H1 (cell line): ENCODE measurements around the gene MBP. TPM values are rescaled to one million over a fixed set of nuclear protein-coding genes. Genes with fewer than 3 reads are reported as not detected.

Source experiments
- CTCF ChIA-PET: fragments of 300-600 bp; sonication (Branson Sonifier 250); formaldehyde crosslinking; loops from one replicate; lab custom pipeline; 2021; ENCODE audit not compliant: partially characterized antibody; lab: Charles Lee
- POLR2A ChIA-PET: fragments of 300-600 bp; sonication (Branson Sonifier 250); formaldehyde crosslinking; loops from one replicate; lab custom pipeline; 2021; ENCODE audit warnings: inconsistent platforms; ENCODE audit not compliant: partially characterized antibody; lab: Charles Lee
- DNase-seq, 2 experiments: peaks; one replicate each; pipeline versions ENCODE4 v3.0.0 to v3.0.0-alpha.2; 2010 to 2022; ENCODE audit warnings: low spot score in 2 of 2, low read depth in 1 of 2, mixed read lengths in 1 of 2
- FAIRE-seq: peaks from 2 replicates; lab custom pipeline; 2011; peaks lifted over from hg19 to GRCh38; lab: Jason Lieb, UNC
- H2AFZ ChIP-seq: 2 replicates; pipeline ENCODE4 v1.8.1; 2012; ENCODE audit warnings: low read length, inconsistent platforms
- H2AK5ac ChIP-seq: 2 replicates; pipeline ENCODE4 v1.6.1; 2013; ENCODE audit warnings: low read depth, low read length
- H2BK120ac ChIP-seq: replicated peaks from 2 replicates; pipeline ENCODE3; 2013; ENCODE audit warnings: low read depth, low read length, inconsistent platforms
- H2BK12ac ChIP-seq: 2 replicates; pipeline ENCODE4 v1.6.1; 2013; ENCODE audit warnings: low read depth, low read length
- H2BK15ac ChIP-seq: 2 replicates; pipeline ENCODE4 v1.6.1; 2013; ENCODE audit warnings: low read length
- H2BK20ac ChIP-seq: 2 replicates; pipeline ENCODE4 v1.6.1; 2013; ENCODE audit warnings: low read length
- H2BK5ac ChIP-seq: 2 replicates; pipeline ENCODE4 v1.6.1; 2013; ENCODE audit warnings: low read depth, low read length
- H3K14ac ChIP-seq: 2 replicates; pipeline ENCODE4 v1.6.1; 2013; ENCODE audit warnings: inconsistent platforms; ENCODE audit not compliant: insufficient read length
- H3K18ac ChIP-seq: 2 replicates; pipeline ENCODE4 v1.6.1; 2013; ENCODE audit warnings: low read length; ENCODE audit errors: extremely low read depth
- H3K23ac ChIP-seq: 2 replicates; pipeline ENCODE4 v1.6.1; 2013; ENCODE audit warnings: inconsistent platforms; ENCODE audit not compliant: insufficient read length
- H3K23me2 ChIP-seq: 2 replicates; pipeline ENCODE4 v1.6.1; 2013; ENCODE audit warnings: low read depth, low read length
- H3K27ac ChIP-seq: 2 replicates; pipeline ENCODE4 v1.6.1; 2011; ENCODE audit warnings: low read depth, low read length, inconsistent platforms
- H3K27me3 ChIP-seq, 4 experiments: replicated peaks in 1 of 4; 1 replicate in 1 of 4; 2 replicates in 3 of 4; pipeline versions ENCODE4 v1.6.1 to v1.8.1; 2011 to 2013; ENCODE audit warnings: low read length in 3 of 4, mild to moderate bottlenecking in 3 of 4, inconsistent platforms in 2 of 4, mixed read lengths in 2 of 4, moderate library complexity in 1 of 4; ENCODE audit not compliant: control insufficient read depth in 3 of 4, insufficient read depth in 3 of 4; ENCODE audit errors: extremely low read depth in 1 of 4
- H3K36me3 ChIP-seq, 4 experiments: 2 replicates each; pipeline versions ENCODE4 v1.6.1 to v1.8.1; 2011 to 2013; ENCODE audit warnings: mild to moderate bottlenecking in 4 of 4, low read length in 3 of 4, moderate library complexity in 2 of 4, control low read depth in 1 of 4, inconsistent platforms in 1 of 4; ENCODE audit not compliant: insufficient read depth in 4 of 4, control insufficient read depth in 2 of 4
- H3K4ac ChIP-seq: replicated peaks from 2 replicates; pipeline ENCODE3; 2013; ENCODE audit warnings: low read length, low read depth, mixed read lengths, inconsistent platforms; ENCODE audit not compliant: insufficient read length
- H3K4me1 ChIP-seq, 4 experiments: replicated peaks in 1 of 4; 1 replicate in 1 of 4; 2 replicates in 3 of 4; pipeline versions ENCODE4 v1.6.1 to v1.8.1; 2011 to 2013; ENCODE audit warnings: low read length in 3 of 4, inconsistent platforms in 2 of 4, mixed read lengths in 1 of 4; ENCODE audit not compliant: insufficient read depth in 4 of 4, control insufficient read depth in 3 of 4
- H3K4me2 ChIP-seq, 2 experiments: 2 replicates each; pipeline versions ENCODE4 v1.6.1 to v1.8.1; 2011 to 2013; ENCODE audit warnings: low read depth in 2 of 2, low read length in 2 of 2, control low read depth in 1 of 2, inconsistent platforms in 1 of 2, mild to moderate bottlenecking in 1 of 2; ENCODE audit not compliant: insufficient read depth in 1 of 2
- H3K4me3 ChIP-seq, 4 experiments: fragments of 200-600, 300-600 bp in 1 of 4; sonication (generic), shearing (Covaris generic), sonication (Bioruptor Twin) in 1 of 4; 2 replicates each; pipeline versions ENCODE4 v1.5.1 to v1.8.1; 2011 to 2016; ENCODE audit warnings: low read length in 4 of 4, low read depth in 3 of 4, control low read depth in 2 of 4, inconsistent platforms in 2 of 4, mild to moderate bottlenecking in 2 of 4, mixed read lengths in 1 of 4, moderate library complexity in 1 of 4; ENCODE audit not compliant: insufficient read depth in 2 of 4; ENCODE audit errors: extremely low read depth in 1 of 4
- H3K56ac ChIP-seq: replicated peaks from 2 replicates; pipeline ENCODE3; 2013; ENCODE audit warnings: low read depth, mild to moderate bottlenecking, mixed read lengths, low read length, inconsistent platforms; ENCODE audit not compliant: insufficient read length
- H3K79me1 ChIP-seq: 2 replicates; pipeline ENCODE4 v1.6.1; 2013; ENCODE audit warnings: low read depth, low read length, control low read depth
- H3K79me2 ChIP-seq, 2 experiments: 2 replicates each; pipeline versions ENCODE4 v1.6.1 to v1.8.1; 2012 to 2013; ENCODE audit warnings: low read length in 2 of 2, mild to moderate bottlenecking in 2 of 2, inconsistent platforms in 1 of 2; ENCODE audit not compliant: insufficient read depth in 2 of 2, control insufficient read depth in 1 of 2
- H3K9ac ChIP-seq, 4 experiments: replicated peaks in 1 of 4; 1 replicate in 1 of 4; 2 replicates in 3 of 4; pipeline versions ENCODE4 v1.6.1 to v1.8.1; 2011 to 2013; ENCODE audit warnings: low read depth in 3 of 4, low read length in 3 of 4, control low read depth in 2 of 4, mild to moderate bottlenecking in 2 of 4, moderate library complexity in 2 of 4, inconsistent platforms in 1 of 4; ENCODE audit errors: extremely low read depth in 1 of 4
- H3K9me3 ChIP-seq, 2 experiments: 2 replicates each; pipeline versions ENCODE4 v1.6.1 to v1.8.1; 2012 to 2013; ENCODE audit warnings: mild to moderate bottlenecking in 2 of 2, moderate library complexity in 2 of 2, control low read depth in 1 of 2, inconsistent platforms in 1 of 2, low read depth in 1 of 2, low read length in 1 of 2, mixed read lengths in 1 of 2; ENCODE audit not compliant: insufficient read depth in 2 of 2
- H4K20me1 ChIP-seq, 2 experiments: replicated peaks in 1 of 2; 2 replicates each; pipeline versions ENCODE3 to v1.8.1; 2011 to 2013; ENCODE audit warnings: inconsistent platforms in 2 of 2, low read length in 2 of 2, mild to moderate bottlenecking in 1 of 2; ENCODE audit not compliant: insufficient read depth in 2 of 2, control insufficient read depth in 1 of 2
- H4K5ac ChIP-seq: 2 replicates; pipeline ENCODE4 v1.6.1; 2013; ENCODE audit warnings: low read length, low read depth, mixed read lengths, inconsistent platforms; ENCODE audit not compliant: insufficient read length
- H4K8ac ChIP-seq: 2 replicates; pipeline ENCODE4 v1.8.0; 2013; ENCODE audit warnings: mild to moderate bottlenecking, moderate library complexity, low read length, inconsistent platforms; ENCODE audit not compliant: insufficient read depth; ENCODE audit errors: extremely low read depth
- H4K91ac ChIP-seq: replicated peaks from 2 replicates; pipeline ENCODE3; 2013; ENCODE audit warnings: low read length, mixed read lengths, inconsistent platforms; ENCODE audit not compliant: insufficient read length
- CBX5 ChIP-seq: fragments of 300-800, 300-1000 bp; sonication (generic); IDR thresholded peaks from 2 replicates; pipeline ENCODE4 v1.7.1; 2016; ENCODE audit warnings: antibody characterized with exemption, low read length, low read depth
- CTCF ChIP-seq, 3 experiments: IDR thresholded peaks; 1 replicate in 2 of 3; 2 replicates in 1 of 3; pipeline versions ENCODE4 v1.5.1 to v1.6.1; 2011; ENCODE audit warnings: low read length in 3 of 3, mild to moderate bottlenecking in 3 of 3, inconsistent platforms in 2 of 3, low read depth in 1 of 3, moderate library complexity in 1 of 3; ENCODE audit not compliant: insufficient read depth in 1 of 3; ENCODE audit errors: control extremely low read depth in 1 of 3
- JUND ChIP-seq: IDR thresholded peaks from 2 replicates; pipeline ENCODE4 v1.6.1; 2011; ENCODE audit warnings: mild to moderate bottlenecking, improper control_type of control experiment, low read length
- MAFK ChIP-seq: IDR thresholded peaks from 2 replicates; pipeline ENCODE4 v1.6.1; 2012; ENCODE audit warnings: low read depth, mild to moderate bottlenecking, improper control_type of control experiment, low read length
- RAD21 ChIP-seq, 2 experiments: IDR thresholded peaks in 1 of 2; conservative IDR thresholded peaks in 1 of 2; 2 replicates each; pipeline ENCODE4 v1.6.1; 2011; ENCODE audit warnings: low read depth in 2 of 2, low read length in 2 of 2, improper control_type of control experiment in 1 of 2, inconsistent platforms in 1 of 2, mild to moderate bottlenecking in 1 of 2, moderate library complexity in 1 of 2
- SIN3A ChIP-seq, 2 experiments: IDR thresholded peaks in 1 of 2; conservative IDR thresholded peaks in 1 of 2; 2 replicates each; pipeline ENCODE4 v1.6.1; 2011 to 2012; ENCODE audit warnings: low read length in 2 of 2, improper control_type of control experiment in 1 of 2, low read depth in 1 of 2, mild to moderate bottlenecking in 1 of 2
- SRF ChIP-seq: IDR thresholded peaks from 2 replicates; pipeline ENCODE4 v1.6.1; 2011; ENCODE audit warnings: mild to moderate bottlenecking, low read depth, low read length, moderate library complexity
- TEAD4 ChIP-seq: IDR thresholded peaks from 2 replicates; pipeline ENCODE4 v1.6.1; 2012; ENCODE audit warnings: low read depth, low read length, inconsistent platforms, mixed read lengths
- whole genome bisulfite sequencing, 2 experiments: shearing (Covaris generic) in 1 of 2; methylation state at CpG; one replicate each; pipeline versions ENCODE4 v1.1.6 to v1.1.7; 2013 to 2015; ENCODE audit warnings: low lambda C conversion rate in 2 of 2, mixed read lengths in 2 of 2, inconsistent platforms in 1 of 2, low coverage in 1 of 2, missing lambda C conversion rate in 1 of 2; ENCODE audit not compliant: insufficient replicate concordance in 2 of 2, insufficient coverage in 1 of 2, insufficient read length in 1 of 2; ENCODE audit errors: extremely low coverage in 1 of 2, missing lambda C conversion rate in 1 of 2; 5-methylcytosine and 5-hydroxymethylcytosine counted together
- polyA plus RNA-seq, 7 experiments: library from polyadenylated mRNA; depleted of rRNA in 3 of 7; stranded (reverse) in 5 of 7; unstranded in 2 of 7; fragments of >200 nt in 5 of 7; fragments of 200-250 nt in 2 of 7; gene quantifications; 1 replicate in 5 of 7; 2 replicates in 1 of 7; 4 replicates in 1 of 7; pipeline versions ENCODE4 v1.2.1 to v1.2.3, GENCODE V29; 2011 to 2013; ENCODE audit warnings: missing spikeins in 2 of 7, mixed read lengths in 2 of 7
- total RNA-seq: library from RNA; stranded (reverse); fragmentation: NEBNext Ultra II Directional; extraction: Animal tissue kit (Norgen Biotek cat#: 25700); gene quantifications from 2 replicates; pipeline ENCODE4 v1.2.1, GENCODE V29; 2021

MBP gene
- total and polyA plus RNA-seq, 2 of the 8 experiments (the other 6 are each of a cell fraction or from before 2014, with no cell fraction given), result 7.7 to 19.2 TPM

GRCh38 chr18:77070627-77071026 is 62.0 kb downstream of the MBP start:
- Histone ChIP-seq H3K27me3 (no peaks in the 10 kb centered on the region), H3K56ac (no peak overlapping the region), H2BK20ac (no peak overlapping the region), H3K27ac (no peak overlapping the region), H2AFZ (no peak overlapping the region), H3K4me2 (no peak overlapping the region), H3K23me2 (no peaks in the 10 kb centered on the region), H3K14ac (no peak overlapping the region), H3K9me3 (no peaks in the 10 kb centered on the region), H2AK5ac (no peak overlapping the region), H3K9ac (no peak overlapping the region), H4K8ac (no peak overlapping the region), H2BK15ac (no peak overlapping the region), H3K79me1 (no peaks in the 10 kb centered on the region; the same call in 1 of the 2 replicates), H2BK12ac (no peak overlapping the region), H4K5ac (no peak overlapping the region), H3K4me3 (no peak overlapping the region), H4K91ac (no peak overlapping the region), H2BK120ac (no peak overlapping the region), H4K20me1 (peaks cover 0 to 4% of the 10 kb centered on the region in 2 experiments), H3K18ac (no peak overlapping the region), H3K36me3 (no peaks in the 10 kb centered on the region), H3K4ac (no peak overlapping the region), H3K79me2 (no peaks in the 10 kb centered on the region), H3K23ac (no peak overlapping the region), H2BK5ac (no peak overlapping the region), H3K4me1 (peaks cover 0 to 6% (median 2%) of the 10 kb centered on the region in 4 experiments; a peak in 4 of 7 replicates)
- POLR2A ChIA-PET, result no interaction called here
- no peak for TF ChIP-seq CBX5
- no peak for TF ChIP-seq CTCF (IDR thresholded peaks at IDR 0.05; ENCODE audit: control extremely low read depth in 1 of 3, insufficient read depth in 1 of 3, low read depth in 1 of 3, low read length in 3 of 3)
- TF ChIP-seq MAFK, result no peak
- TF ChIP-seq TEAD4, result no peak
- no peak for TF ChIP-seq RAD21 (IDR thresholded peaks at IDR 0.05 in 1 of 2, conservative IDR thresholded peaks at IDR 0.05 in 1 of 2; ENCODE audit: low read depth in 2 of 2, low read length in 2 of 2)
- TF ChIP-seq SRF, result no peak
- no peak for TF ChIP-seq SIN3A (conservative IDR thresholded peaks at IDR 0.05 in 1 of 2, IDR thresholded peaks at IDR 0.05 in 1 of 2; ENCODE audit: low read depth in 1 of 2, low read length in 2 of 2)
- TF ChIP-seq JUND, result no peak
- CTCF ChIA-PET, result interaction anchor here (1.3 to 3.2 kb wide), 3 partner anchors 8 to 71 kb away, joined by 4 to 18 read pairs (median 5); no protein-coding TSS in a partner anchor
- WGBS, 2 experiments, result 89% methylated on average over 16 of the region's 16 CpGs; no CpG with 5 or more reads in 1 of the 2 experiments
- DNase-seq (no peak), FAIRE-seq (no peak)
